DND-41 (cell line): Measurements from ENCODE around the gene FABP6.

Experiments
- ATAC-seq: fragments of 200-7000 bp; cut with Tn5 transposase; 3 replicates; pipeline ENCODE4 v1.9.1; 2021; ENCODE audit warnings: low read depth; ENCODE audit not compliant: insufficient read depth
- DNase-seq: peaks from one replicate; pipeline ENCODE4 v3.0.0-alpha.2; 2020
- H2AFZ ChIP-seq: 2 replicates; pipeline ENCODE4 v1.6.0; 2012; ENCODE audit warnings: low read depth, low read length
- H3K27ac ChIP-seq: 2 replicates; pipeline ENCODE4 v1.5.1; 2012; ENCODE audit warnings: low read length, inconsistent platforms
- H3K27me3 ChIP-seq: fragments of 200-600 bp; sonication (generic); 2 replicates; pipeline ENCODE4 v1.6.0; 2012; ENCODE audit warnings: low read length, mild to moderate bottlenecking, inconsistent platforms; ENCODE audit not compliant: insufficient read depth, poor library complexity
- H3K36me3 ChIP-seq: 2 replicates; pipeline ENCODE4 v1.5.1; 2012; ENCODE audit warnings: low read length, inconsistent platforms; ENCODE audit not compliant: insufficient read depth
- H3K4me1 ChIP-seq: 2 replicates; pipeline ENCODE4 v1.5.1; 2012; ENCODE audit warnings: mild to moderate bottlenecking, low read length; ENCODE audit not compliant: insufficient read depth
- H3K4me2 ChIP-seq: 2 replicates; pipeline ENCODE4 v1.6.0; 2012; ENCODE audit warnings: mild to moderate bottlenecking, moderate library complexity, low read length, inconsistent platforms; ENCODE audit not compliant: insufficient read depth
- H3K4me3 ChIP-seq, 2 experiments: fragments of 200-600 bp in 1 of 2; shearing (Covaris generic) in 1 of 2; 2 replicates each; pipeline ENCODE4 v1.5.1; 2012 to 2016; ENCODE audit warnings: inconsistent platforms in 2 of 2, low read length in 2 of 2, mild to moderate bottlenecking in 2 of 2, low read depth in 1 of 2, moderate library complexity in 1 of 2
- H3K79me2 ChIP-seq: 2 replicates; pipeline ENCODE4 v1.6.0; 2012; ENCODE audit warnings: low read length, inconsistent platforms; ENCODE audit not compliant: insufficient read depth
- H3K9ac ChIP-seq: 2 replicates; pipeline ENCODE4 v1.6.0; 2012; ENCODE audit warnings: low read depth, mild to moderate bottlenecking, inconsistent platforms, low read length, moderate library complexity
- H3K9me3 ChIP-seq: 2 replicates; pipeline ENCODE4 v1.5.1; 2012; ENCODE audit warnings: low read length, moderate library complexity, mild to moderate bottlenecking, inconsistent platforms; ENCODE audit not compliant: insufficient read depth, severe bottlenecking
- H4K20me1 ChIP-seq: 2 replicates; pipeline ENCODE4 v1.6.0; 2012; ENCODE audit warnings: low read length; ENCODE audit not compliant: insufficient read depth
- EZH2 ChIP-seq: IDR thresholded peaks from 3 replicates; pipeline ENCODE4 v1.6.1; 2012; ENCODE audit warnings: borderline replicate concordance, low read depth, mild to moderate bottlenecking, moderate library complexity, low read length, inconsistent platforms; ENCODE audit not compliant: severe bottlenecking
- TF ChIP-seq, protein P1 (sequence below): IDR thresholded peaks from 2 replicates; pipeline ENCODE4 v1.5.1; 2012; ENCODE audit warnings: borderline replicate concordance, low read length, moderate library complexity, mild to moderate bottlenecking; ENCODE audit not compliant: poor library complexity, severe bottlenecking; ENCODE audit errors: extremely low read depth

The FABP6 gene

DNA sequence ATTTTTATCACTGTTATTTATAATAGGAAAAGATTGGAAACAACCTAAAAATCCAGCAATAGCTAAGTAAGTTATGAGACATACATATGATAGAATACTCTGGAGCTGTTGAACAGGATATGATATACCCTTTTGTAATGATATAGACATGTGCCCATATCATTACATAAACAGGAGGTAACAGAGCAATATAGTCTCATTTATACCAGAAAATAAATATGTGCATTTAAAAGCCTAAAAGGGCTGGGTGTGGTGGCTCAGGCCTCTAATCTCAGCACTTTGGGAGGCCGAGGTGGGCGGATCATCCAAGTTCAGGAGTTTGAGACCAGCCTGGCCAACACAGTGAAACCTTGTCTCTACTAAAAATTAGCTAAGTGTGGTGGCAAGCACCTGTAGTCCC is 2.3 kb upstream of the FABP6 start:
- TF ChIP-seq, protein P1, sequence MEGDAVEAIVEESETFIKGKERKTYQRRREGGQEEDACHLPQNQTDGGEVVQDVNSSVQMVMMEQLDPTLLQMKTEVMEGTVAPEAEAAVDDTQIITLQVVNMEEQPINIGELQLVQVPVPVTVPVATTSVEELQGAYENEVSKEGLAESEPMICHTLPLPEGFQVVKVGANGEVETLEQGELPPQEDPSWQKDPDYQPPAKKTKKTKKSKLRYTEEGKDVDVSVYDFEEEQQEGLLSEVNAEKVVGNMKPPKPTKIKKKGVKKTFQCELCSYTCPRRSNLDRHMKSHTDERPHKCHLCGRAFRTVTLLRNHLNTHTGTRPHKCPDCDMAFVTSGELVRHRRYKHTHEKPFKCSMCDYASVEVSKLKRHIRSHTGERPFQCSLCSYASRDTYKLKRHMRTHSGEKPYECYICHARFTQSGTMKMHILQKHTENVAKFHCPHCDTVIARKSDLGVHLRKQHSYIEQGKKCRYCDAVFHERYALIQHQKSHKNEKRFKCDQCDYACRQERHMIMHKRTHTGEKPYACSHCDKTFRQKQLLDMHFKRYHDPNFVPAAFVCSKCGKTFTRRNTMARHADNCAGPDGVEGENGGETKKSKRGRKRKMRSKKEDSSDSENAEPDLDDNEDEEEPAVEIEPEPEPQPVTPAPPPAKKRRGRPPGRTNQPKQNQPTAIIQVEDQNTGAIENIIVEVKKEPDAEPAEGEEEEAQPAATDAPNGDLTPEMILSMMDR, result no peak
- no peak overlapping the region for H3K9ac ChIP-seq
- H3K79me2 ChIP-seq, result no peaks in the 10 kb centered on the region
- H3K36me3 ChIP-seq, result no peaks in the 10 kb centered on the region
- no peak overlapping the region for H3K27ac ChIP-seq
- no peaks in the 10 kb centered on the region for H3K27me3 ChIP-seq
- no peak for ATAC-seq
- no peaks in the 10 kb centered on the region for H3K4me1 ChIP-seq
- H3K9me3 ChIP-seq, result no peaks in the 10 kb centered on the region
- DNase-seq, result no peak
- H3K4me3 ChIP-seq, result no peak overlapping the region
- no peaks in the 10 kb centered on the region for H4K20me1 ChIP-seq
- H3K4me2 ChIP-seq, result no peak overlapping the region
- no peak overlapping the region for H2AFZ ChIP-seq

DNA sequence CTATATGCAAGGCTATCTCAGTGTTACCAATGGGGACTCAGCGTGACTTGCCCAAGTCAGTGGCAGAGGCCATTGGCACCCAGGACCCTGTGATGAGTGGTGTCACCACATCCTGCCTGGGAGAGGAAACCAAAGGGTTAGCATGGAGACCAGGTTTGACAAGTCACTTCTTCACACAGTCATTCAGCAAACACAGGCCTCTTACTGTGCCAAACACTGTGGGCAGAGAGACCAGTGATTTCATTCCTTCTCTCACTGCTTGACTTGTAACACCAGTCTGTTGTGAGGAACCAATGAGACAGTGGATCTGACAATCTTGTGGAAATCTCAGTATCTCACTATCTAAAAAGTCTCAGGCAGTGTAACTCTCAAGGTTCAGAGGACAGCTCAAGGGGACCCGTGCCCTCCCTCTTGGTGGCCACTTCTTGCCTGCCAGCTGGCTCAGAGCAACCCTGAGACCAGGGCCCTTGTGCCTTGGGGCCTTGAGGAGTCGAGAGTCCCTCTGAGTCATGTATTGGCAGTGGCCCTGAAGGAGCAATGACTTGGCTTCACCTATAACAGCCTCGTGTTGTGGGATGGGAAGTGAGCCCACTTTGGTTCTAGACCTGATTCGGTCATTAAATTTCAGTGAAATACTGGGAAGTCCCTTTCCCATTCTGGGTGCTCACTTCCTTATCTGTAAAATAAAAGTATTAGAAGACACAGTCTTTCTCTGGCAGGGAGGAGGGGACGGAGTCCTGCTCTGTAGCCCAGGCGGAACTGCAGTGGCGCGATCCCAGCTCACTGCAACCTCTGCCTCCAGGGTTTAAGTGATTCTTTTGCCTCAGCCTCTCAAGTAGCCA is 1.6 kb downstream of the FABP6 start:
- TF ChIP-seq, protein P1, result no peak
- TF ChIP-seq EZH2, result no peak

DNA sequence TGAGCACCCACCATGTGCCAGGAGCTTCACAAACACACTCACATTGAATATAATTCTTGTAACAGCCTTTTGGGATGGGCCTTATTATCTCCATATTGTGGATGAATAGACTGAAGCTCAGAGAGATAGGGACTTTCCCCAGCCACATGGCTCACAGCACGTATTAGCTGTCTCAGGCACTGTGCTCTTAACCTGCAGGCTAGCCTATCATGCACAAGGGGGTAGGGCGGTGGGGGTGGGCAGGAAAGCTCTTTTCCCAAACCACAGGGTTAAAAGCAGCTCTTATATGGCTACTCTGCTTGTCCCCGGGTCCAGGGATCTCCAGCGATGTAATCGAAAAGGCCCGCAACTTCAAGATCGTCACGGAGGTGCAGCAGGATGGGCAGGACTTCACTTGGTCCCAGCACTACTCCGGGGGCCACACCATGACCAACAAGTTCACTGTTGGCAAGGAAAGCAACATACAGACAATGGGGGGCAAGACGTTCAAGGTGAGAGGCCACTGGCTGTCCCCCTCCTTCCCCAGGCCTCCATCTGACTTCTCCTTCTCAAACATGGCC is 2.6 kb downstream of the FABP6 start:
- TF ChIP-seq, protein P1, result no peak
- TF ChIP-seq EZH2, result no peak
- no peak overlapping the region for H3K9ac ChIP-seq
- H3K27ac ChIP-seq, result no peak overlapping the region
- no peaks in the 10 kb centered on the region for H3K27me3 ChIP-seq
- H4K20me1 ChIP-seq, result no peaks in the 10 kb centered on the region
- no peak overlapping the region for H3K4me2 ChIP-seq
- no peak for ATAC-seq
- no peaks in the 10 kb centered on the region for H3K36me3 ChIP-seq
- H3K9me3 ChIP-seq, result no peaks in the 10 kb centered on the region
- no peaks in the 10 kb centered on the region for H3K79me2 ChIP-seq
- H3K4me1 ChIP-seq, result no peaks in the 10 kb centered on the region
- no peak for DNase-seq
- H3K4me3 ChIP-seq, result no peak overlapping the region
- no peak overlapping the region for H2AFZ ChIP-seq

More for the DNA sequence above, 1.6 kb downstream of the FABP6 start:
- H2AFZ ChIP-seq, result no peak overlapping the region
- no peaks in the 10 kb centered on the region for H3K4me1 ChIP-seq
- no peak overlapping the region for H3K4me2 ChIP-seq
- H3K27me3 ChIP-seq, result no peaks in the 10 kb centered on the region
- no peak overlapping the region for H3K9ac ChIP-seq
- no peak overlapping the region for H3K27ac ChIP-seq
- H3K79me2 ChIP-seq, result no peaks in the 10 kb centered on the region
- ATAC-seq, result peak; percentile 42; the same call in 1 of the 3 replicates
- no peaks in the 10 kb centered on the region for H3K36me3 ChIP-seq
- DNase-seq, result peak; percentile 5
- H3K4me3 ChIP-seq, result no peak overlapping the region
- H3K9me3 ChIP-seq, result no peaks in the 10 kb centered on the region
- H4K20me1 ChIP-seq, result no peaks in the 10 kb centered on the region
